Kidney (tissue), 14 donors: ENCODE measurements around the gene NPR2. TPM values are rescaled to one million over a fixed set of nuclear protein-coding genes. Genes with fewer than 3 reads are reported as not detected.
A peak's percentile ranks its signal among the peaks of the same experiment; 100 is the strongest.

Source experiments
- DNase-seq, 5 donors: peaks; one replicate each; pipeline ENCODE4 v3.0.0-alpha.2; 2013 to 2020
- FAIRE-seq: peaks from 2 replicates; lab custom pipeline; 2012; peaks lifted over from hg19 to GRCh38; lab: Jason Lieb, UNC
- H3K27ac ChIP-seq, 2 donors: one replicate each; pipeline ENCODE4 v1.7.0; 2013; ENCODE audit warnings: low read depth in 2 of 2, low read length in 2 of 2, inconsistent platforms in 1 of 2
- H3K27me3 ChIP-seq: one replicate; pipeline ENCODE4 v1.7.1; 2013; ENCODE audit warnings: low read length, inconsistent platforms; ENCODE audit not compliant: control insufficient read depth, insufficient read depth
- H3K36me3 ChIP-seq, 3 donors: one replicate each; pipeline versions ENCODE4 v1.7.0 to v1.7.1; 2013; ENCODE audit warnings: low read length in 3 of 3, control low read depth in 1 of 3, inconsistent platforms in 1 of 3; ENCODE audit not compliant: insufficient read depth in 3 of 3, control insufficient read depth in 2 of 3
- H3K4me1 ChIP-seq, 3 donors: one replicate each; pipeline versions ENCODE4 v1.7.0 to v1.7.1; 2013; ENCODE audit warnings: low read length in 3 of 3, inconsistent platforms in 1 of 3, low read depth in 1 of 3; ENCODE audit not compliant: control insufficient read depth in 2 of 3, insufficient read depth in 2 of 3
- H3K4me3 ChIP-seq, 3 donors: one replicate each; pipeline versions ENCODE4 v1.7.0 to v1.8.1; 2013; ENCODE audit warnings: low read length in 3 of 3, control low read depth in 1 of 3, inconsistent platforms in 1 of 3
- H3K9ac ChIP-seq, 3 donors: one replicate each; pipeline versions ENCODE4 v1.7.0 to v1.7.1; 2013; ENCODE audit warnings: low read length in 3 of 3, control low read depth in 1 of 3, inconsistent platforms in 1 of 3
- H3K9me3 ChIP-seq, 3 donors: one replicate each; pipeline versions ENCODE4 v1.7.0 to v1.7.1; 2013; ENCODE audit warnings: low read length in 3 of 3, control low read depth in 1 of 3, inconsistent platforms in 1 of 3; ENCODE audit not compliant: control insufficient read depth in 2 of 3, insufficient read depth in 1 of 3
- CTCF ChIP-seq: IDR thresholded peaks from 3 replicates; pipeline ENCODE4 v1.5.1; 2012; ENCODE audit warnings: mild to moderate bottlenecking, moderate library complexity, borderline replicate concordance; ENCODE audit not compliant: insufficient read depth; ENCODE audit errors: extremely low read depth
- intact Hi-C: fragments of 100-400 bp; cut with DNase I; formaldehyde crosslinking; loops from one replicate; pipeline ENCODE4 v1.11.1; 2022
- polyA plus RNA-seq: library from polyadenylated mRNA; stranded (reverse); fragments of 350-450 nt; fragmentation: Illumina TruSeq; extraction: RNeasy Lipid Tissue Mini Kit (QIAGEN cat#74804); gene quantifications from one replicate; pipeline ENCODE4 v1.2.3, GENCODE V29; 2014; ENCODE audit warnings: low read depth, low replicate concordance; ENCODE audit not compliant: insufficient read depth
- total RNA-seq: library from RNA; stranded (reverse); fragmentation: NEBNext Ultra II Directional; extraction: Animal tissue kit (Norgen Biotek cat#: 25700); gene quantifications from one replicate; pipeline ENCODE4 v1.2.1, GENCODE V29; 2021
- donor health status: control.
- donor health status: control.
- donor health status: control.
- donor health status: control.
- donor health status: control.
- donor health status: DM: yes; HTN: yes; CAD: no.
- donor health status: Normal renal cell carcinoma (clear cell type).

NPR2 gene
- total and polyA plus RNA-seq, 2 donors from 2014 or later = 11.4 to 17.0 TPM

GRCh38 chr9:35854091-35854762, 62.8 kb downstream of the NPR2 start:
- Histone ChIP-seq H3K9me3 (no peaks in the 10 kb centered on the region), H3K9ac (no peak overlapping the region), H3K27me3 (no peaks in the 10 kb centered on the region), H3K27ac (no peak overlapping the region), H3K4me1 (no peaks in the 10 kb centered on the region), H3K4me3 (no peak overlapping the region), H3K36me3 (no peaks in the 10 kb centered on the region)
- intact Hi-C loops = no loop called here
- no peak for TF ChIP-seq CTCF
- DNase-seq (peak in 2 of 5 donors; percentile 2 to 20), FAIRE-seq (no peak)

GRCh38 chr9:35856206-35856605, 64.8 kb downstream of the NPR2 start:
- DNase-seq = peak in 2 of 5 donors; percentile 3 to 5
- intact Hi-C loops = no loop called here
- H3K27ac ChIP-seq = no peak overlapping the region
- no peaks in the 10 kb centered on the region for H3K36me3 ChIP-seq
- no peak for FAIRE-seq
- no peaks in the 10 kb centered on the region for H3K27me3 ChIP-seq
- H3K9me3 ChIP-seq = no peaks in the 10 kb centered on the region
- TF ChIP-seq CTCF = no peak
- no peak overlapping the region for H3K9ac ChIP-seq
- no peaks in the 10 kb centered on the region for H3K4me1 ChIP-seq
- H3K4me3 ChIP-seq = no peak overlapping the region

GRCh38 chr9:35856882-35857281, 65.5 kb downstream of the NPR2 start:
- no peak for FAIRE-seq
- H3K9ac ChIP-seq = no peak overlapping the region
- TF ChIP-seq CTCF = no peak
- DNase-seq = peak in 2 of 5 donors; percentile 5 to 16
- H3K4me3 ChIP-seq = no peak overlapping the region
- no peak overlapping the region for H3K27ac ChIP-seq
- H3K9me3 ChIP-seq = no peaks in the 10 kb centered on the region
- H3K36me3 ChIP-seq = no peaks in the 10 kb centered on the region
- intact Hi-C loops = no loop called here
- H3K4me1 ChIP-seq = no peaks in the 10 kb centered on the region
- no peaks in the 10 kb centered on the region for H3K27me3 ChIP-seq
